Esophagus mucosa (tissue), 1 donor: ENCODE results near the gene HTR3C. TPM values are rescaled to one million over a fixed set of nuclear protein-coding genes. Genes with fewer than 3 reads are reported as not detected.
"Not testable (repeated sequence)": the region's sequence is repeated elsewhere in the genome, so short reads cannot be mapped to it uniquely, and the experiment has no call there.

Experiments
- ATAC-seq: fragments of 200-7000 bp; cut with Tn5 transposase; one replicate; pipeline ENCODE4 v1.9.1; 2020
- total RNA-seq: library from RNA; stranded (reverse); gene quantifications from one replicate; pipeline ENCODE4 v1.2.4, GENCODE V29; 2023
- donor health status: DM: yes; HTN: yes; CAD: no.

The HTR3C gene
- not detected for total RNA-seq

- ATAC-seq, result peak; percentile 52
Measured at GRCh38 chr3:184052767-184053166, at the start of gene HTR3C. Gene HTR3C (plus strand): TSS chr3:184053047. CDS start chr3:184053081, 34 bp downstream.

- peak; percentile 26 for ATAC-seq
Measured at GRCh38 chr3:184003187-184003967, 49.5 kb upstream of the HTR3C start.

- no peak for ATAC-seq
Measured at GRCh38 chr3:184004476-184004875, 48.4 kb upstream of the HTR3C start.

- ATAC-seq, result peak; percentile 97
Measured at GRCh38 chr3:184005941-184006507, 46.8 kb upstream of the HTR3C start.

- not testable (repeated sequence) for ATAC-seq
Measured at GRCh38 chr3:184007143-184007813, 45.6 kb upstream of the HTR3C start.

- peak; percentile 16 for ATAC-seq
Measured at GRCh38 chr3:184008161-184008560, 44.7 kb upstream of the HTR3C start.

GRCh38 chr3:184011230-184011876 is 41.5 kb upstream of the HTR3C start:
- ATAC-seq, result no peak

GRCh38 chr3:184011937-184012889 is 40.6 kb upstream of the HTR3C start:
- no peak for ATAC-seq

GRCh38 chr3:184015381-184016019 is 37.3 kb upstream of the HTR3C start:
- no peak for ATAC-seq

GRCh38 chr3:184016169-184016570 is 36.7 kb upstream of the HTR3C start:
- ATAC-seq, result no peak

GRCh38 chr3:184016811-184017671 is 35.8 kb upstream of the HTR3C start:
- ATAC-seq, result peak; percentile 90

GRCh38 chr3:184017672-184018423 is 35.0 kb upstream of the HTR3C start, which contains the start of gene ABCC5:
Gene ABCC5 (minus strand): TSS chr3:184017884. CDS start chr3:184014392, 3,492 bp downstream.
- ATAC-seq, result peak; percentile 95

- no peak for ATAC-seq
Measured at GRCh38 chr3:184018424-184018973, 34.3 kb upstream of the HTR3C start.

GRCh38 chr3:184022323-184022722 is 30.5 kb upstream of the HTR3C start:
- no peak for ATAC-seq

GRCh38 chr3:184025256-184025655 is 27.6 kb upstream of the HTR3C start:
- not testable (repeated sequence) for ATAC-seq

GRCh38 chr3:184028275-184028890 is 24.5 kb upstream of the HTR3C start:
- ATAC-seq, result not testable (repeated sequence)

GRCh38 chr3:184029443-184029842 is 23.4 kb upstream of the HTR3C start:
- ATAC-seq, result no peak

- no peak for ATAC-seq
Measured at GRCh38 chr3:184030536-184030935, 22.3 kb upstream of the HTR3C start.
